GM23338 (cell line): ENCODE data around the gene EXOSC1. TPM values are rescaled to one million over a fixed set of nuclear protein-coding genes. Genes with fewer than 3 reads are reported as not detected.

Experiments
- ATAC-seq: fragments of 200-7000 bp; cut with Tn5 transposase; 3 replicates; pipeline ENCODE4 v1.9.1; 2020
- DNase-seq: peaks from one replicate; pipeline ENCODE4 v3.0.0-alpha.2; 2015; ENCODE audit warnings: low spot score
- H2AFZ ChIP-seq: fragments of 200-600 bp; sonication (generic); 2 replicates; pipeline ENCODE4 v1.8.0; 2016; ENCODE audit warnings: antibody characterized with exemption, mild to moderate bottlenecking, moderate library complexity
- H3F3A ChIP-seq: fragments of 200-600 bp; sonication (generic); replicated peaks from 2 replicates; pipeline ENCODE4 v1.8.0; 2017; ENCODE audit warnings: antibody characterized with exemption, mixed run types, low read depth
- H3K27ac ChIP-seq: fragments of 200-600 bp; sonication (generic); 2 replicates; pipeline ENCODE4 v1.6.1; 2016; ENCODE audit warnings: low read depth
- H3K27me3 ChIP-seq: fragments of 200-600 bp; sonication (generic); 2 replicates; pipeline ENCODE4 v1.8.0; 2016; ENCODE audit warnings: mild to moderate bottlenecking, mixed run types, moderate library complexity; ENCODE audit not compliant: insufficient read depth
- H3K36me3 ChIP-seq: fragments of 200-600 bp; sonication (generic); 2 replicates; pipeline ENCODE4 v1.8.0; 2016; ENCODE audit warnings: mild to moderate bottlenecking; ENCODE audit not compliant: insufficient read depth
- H3K4me1 ChIP-seq: fragments of 200-600 bp; sonication (generic); 2 replicates; pipeline ENCODE4 v1.8.0; 2016; ENCODE audit warnings: mild to moderate bottlenecking, moderate library complexity; ENCODE audit not compliant: insufficient read depth
- H3K4me2 ChIP-seq: fragments of 200-600 bp; sonication (generic); 2 replicates; pipeline ENCODE4 v1.7.1; 2017; ENCODE audit warnings: mixed run types
- H3K4me3 ChIP-seq: fragments of 200-600 bp; sonication (generic); 2 replicates; pipeline ENCODE4 v1.6.1; 2016; ENCODE audit warnings: mixed run types
- H3K79me2 ChIP-seq: fragments of 200-600 bp; sonication (generic); replicated peaks from 2 replicates; pipeline ENCODE4 v1.8.0; 2017; ENCODE audit warnings: mild to moderate bottlenecking; ENCODE audit not compliant: insufficient read depth
- H3K9me2 ChIP-seq: fragments of 200-600 bp; sonication (generic); 2 replicates; pipeline ENCODE4 v1.8.0; 2017; ENCODE audit not compliant: insufficient read depth
- H4K20me1 ChIP-seq: fragments of 200-600 bp; sonication (generic); replicated peaks from 2 replicates; pipeline ENCODE4 v1.8.0; 2017; ENCODE audit warnings: mild to moderate bottlenecking; ENCODE audit not compliant: insufficient read depth
- H3K27ac Mint-ChIP-seq: 2 replicates; pipeline ENCODE4 v1.8.0; 2020; ENCODE audit warnings: inconsistent platforms, mild to moderate bottlenecking, moderate library complexity, mixed read lengths
- H3K27me3 Mint-ChIP-seq: 3 replicates; pipeline ENCODE4 v1.8.0; 2022; ENCODE audit warnings: low read depth, mild to moderate bottlenecking, moderate library complexity, mixed read lengths, inconsistent platforms; ENCODE audit not compliant: insufficient read depth, poor library complexity
- H3K36me3 Mint-ChIP-seq: 3 replicates; pipeline ENCODE4 v1.8.0; 2021; ENCODE audit warnings: low read depth, mild to moderate bottlenecking, inconsistent platforms, moderate library complexity, mixed read lengths
- H3K4me1 Mint-ChIP-seq: 3 replicates; pipeline ENCODE4 v1.8.0; 2020; ENCODE audit warnings: mild to moderate bottlenecking, inconsistent platforms, mixed read lengths
- H3K4me3 Mint-ChIP-seq: 3 replicates; pipeline ENCODE4 v1.8.0; 2021; ENCODE audit warnings: moderate library complexity, mild to moderate bottlenecking, inconsistent platforms, mixed read lengths
- H3K9me3 Mint-ChIP-seq: 3 replicates; pipeline ENCODE4 v1.8.0; 2020; ENCODE audit warnings: moderate library complexity, mild to moderate bottlenecking, inconsistent platforms, mixed read lengths
- CREB1 ChIP-seq: fragments of 250-450 bp; sonication (Bioruptor Pico); IDR thresholded peaks from 2 replicates; pipeline ENCODE4 v1.5.0; 2020; ENCODE audit warnings: low read depth, mild to moderate bottlenecking, moderate library complexity
- CTCF ChIP-seq, 2 experiments: fragments of 200-600 bp in 1 of 2; sonication (generic) in 1 of 2; conservative IDR thresholded peaks; 2 replicates each; pipeline versions ENCODE4 v1.5.1 to v1.6.1; 2016 to 2017; ENCODE audit warnings: antibody characterized with exemption in 2 of 2, low read depth in 2 of 2, mild to moderate bottlenecking in 2 of 2, moderate library complexity in 1 of 2
- ETS1 ChIP-seq: IDR thresholded peaks from 2 replicates; pipeline ENCODE4 v1.6.1; 2016; ENCODE audit warnings: antibody characterized with exemption
- EZH2 ChIP-seq: fragments of 200-600 bp; sonication (generic); IDR thresholded peaks from one replicate; pipeline ENCODE4 v1.8.0; 2017; ENCODE audit warnings: antibody characterized with exemption, mild to moderate bottlenecking, low read depth; ENCODE audit not compliant: unreplicated experiment
- EZH2phosphoT487 ChIP-seq: fragments of 200-600 bp; sonication (generic); IDR thresholded peaks from one replicate; pipeline ENCODE4 v1.8.1; 2018; ENCODE audit warnings: antibody characterized with exemption; ENCODE audit not compliant: unreplicated experiment
- JUNB ChIP-seq: IDR thresholded peaks from one replicate; pipeline ENCODE4 v1.6.1; 2016; ENCODE audit warnings: antibody characterized with exemption; ENCODE audit not compliant: unreplicated experiment
- NANOG ChIP-seq: IDR thresholded peaks from 2 replicates; pipeline ENCODE4 v1.6.1; 2016; ENCODE audit warnings: antibody characterized with exemption, borderline replicate concordance
- POLR2AphosphoS5 ChIP-seq: IDR thresholded peaks from 2 replicates; pipeline ENCODE4 v1.6.1; 2016; ENCODE audit warnings: antibody characterized with exemption, low read depth
- REST ChIP-seq: IDR thresholded peaks from one replicate; pipeline ENCODE4 v1.6.1; 2018; ENCODE audit warnings: antibody characterized with exemption; ENCODE audit not compliant: unreplicated experiment
- STAT1 ChIP-seq: IDR thresholded peaks from one replicate; pipeline ENCODE4 v1.6.1; 2016; ENCODE audit warnings: antibody characterized with exemption; ENCODE audit not compliant: unreplicated experiment
- ZNF114 ChIP-seq: fragments of 250-450 bp; sonication (Bioruptor Pico); IDR thresholded peaks from 2 replicates; pipeline ENCODE4 v1.5.0; 2020; ENCODE audit warnings: mild to moderate bottlenecking, moderate library complexity
- ZNF331 ChIP-seq: fragments of 250-450 bp; sonication (Bioruptor Pico); IDR thresholded peaks from 2 replicates; pipeline ENCODE4 v1.5.0; 2020; ENCODE audit warnings: low read depth, mild to moderate bottlenecking, moderate library complexity
- ZNF462 ChIP-seq: fragments of 250-450 bp; sonication (Bioruptor Pico); IDR thresholded peaks from 2 replicates; pipeline ENCODE4 v1.5.0; 2020; ENCODE audit warnings: mild to moderate bottlenecking, moderate library complexity
- polyA plus RNA-seq: library from polyadenylated mRNA; unstranded; fragments of >200 nt; fragmentation: Nextera tagmentation; extraction: Ambion mirVana; gene quantifications from 2 replicates; pipeline ENCODE4 v1.2.1, GENCODE V29; 2016
- total RNA-seq: library from RNA; depleted of rRNA; stranded (reverse); fragments of >200 nt; shearing (Covaris generic); gene quantifications from 2 replicates; pipeline ENCODE4 v1.2.3, GENCODE V29; 2014

EXOSC1 gene
- total and polyA plus RNA-seq, 2 experiments from 2014 or later: 63.6 to 131 TPM

GRCh38 chr10:97466755-97467154 lies 20.9 kb upstream of the EXOSC1 start:
- Histone ChIP-seq H3K4me1 (no peaks in the 10 kb centered on the region), H3F3A (peaks cover 28% of the 10 kb centered on the region), H3K4me2 (no peak overlapping the region), H3K36me3 (peaks cover 74% of the 10 kb centered on the region), H3K27ac (no peak overlapping the region), H3K9me2 (no peaks in the 10 kb centered on the region), H3K79me2 (no peaks in the 10 kb centered on the region), H3K4me3 (no peak overlapping the region), H4K20me1 (peaks cover 11% of the 10 kb centered on the region), H3K27me3 (no peaks in the 10 kb centered on the region), H2AFZ (no peak overlapping the region)
- Mint-ChIP-seq H3K27me3 (peaks cover 1% of the 10 kb centered on the region), H3K4me3 (no peak overlapping the region), H3K9me3 (no peaks in the 10 kb centered on the region), H3K27ac (no peak overlapping the region), H3K4me1 (peaks cover 5% of the 10 kb centered on the region; the same call in 1 of the 3 replicates), H3K36me3 (peaks cover 84% of the 10 kb centered on the region)
- no peak for DNase-seq
- no peak for TF ChIP-seq POLR2AphosphoS5
- TF ChIP-seq ZNF331: no peak
- TF ChIP-seq EZH2: no peak
- TF ChIP-seq NANOG: no peak
- TF ChIP-seq STAT1: no peak
- TF ChIP-seq REST: no peak
- no peak for TF ChIP-seq EZH2phosphoT487
- TF ChIP-seq CREB1 (CRISPR knock-in tag): no peak
- TF ChIP-seq ZNF462: no peak
- TF ChIP-seq JUNB: no peak
- TF ChIP-seq CTCF (conservative IDR thresholded peaks at IDR 0.05; ENCODE audit: low read depth in 2 of 2): no peak
- no peak for TF ChIP-seq ZNF114 (CRISPR knock-in tag)
- TF ChIP-seq ETS1: no peak
- no peak for ATAC-seq
